Jurkat, Clone E6-1 (cell line): ENCODE data around the gene FGF12.
A peak's percentile ranks its signal among the peaks of the same experiment; 100 is the strongest.

Experiments used
- DNase-seq: peaks from one replicate; pipeline ENCODE4 v3.0.0-alpha.2; 2011; ENCODE audit warnings: low read depth, low spot score
- H3K4me3 ChIP-seq: 2 replicates; pipeline ENCODE4 v1.5.1; 2011; ENCODE audit warnings: mild to moderate bottlenecking, low read length, control low read depth, moderate library complexity

Gene FGF12

GRCh38 chr3:192121923-192122322 is 605.4 kb downstream of the FGF12 start:
- no peak for DNase-seq
- no peak overlapping the region for H3K4me3 ChIP-seq

GRCh38 chr3:192108820-192109219 is 618.5 kb downstream of the FGF12 start:
- no peak overlapping the region for H3K4me3 ChIP-seq
- no peak for DNase-seq

GRCh38 chr3:192106543-192106942 is 620.8 kb downstream of the FGF12 start:
- no peak for DNase-seq
- H3K4me3 ChIP-seq, result no peak overlapping the region

GRCh38 chr3:192092388-192093005 is 634.8 kb downstream of the FGF12 start:
- H3K4me3 ChIP-seq, result no peak overlapping the region
- no peak for DNase-seq

- H3K4me3 ChIP-seq, result no peak overlapping the region
- DNase-seq, result no peak
Observed at GRCh38 chr3:192091831-192092230, 635.5 kb downstream of the FGF12 start.

GRCh38 chr3:192090586-192090985 is 636.8 kb downstream of the FGF12 start:
- no peak overlapping the region for H3K4me3 ChIP-seq
- peak; percentile 5 for DNase-seq
